Liver (tissue), 9 donors: ENCODE results near the gene SRC. TPM values are rescaled to one million over a fixed set of nuclear protein-coding genes. Genes with fewer than 3 reads are reported as not detected.

Experiments
- DNase-seq: peaks from one replicate; pipeline ENCODE4 v3.0.0-alpha.2; 2017; ENCODE audit warnings: low spot score
- H3K27ac ChIP-seq, 2 donors: one replicate each; pipeline ENCODE4 v1.7.0; 2013; ENCODE audit warnings: inconsistent platforms in 2 of 2, low read length in 2 of 2, control low read depth in 1 of 2, low read depth in 1 of 2, mild to moderate bottlenecking in 1 of 2
- H3K27me3 ChIP-seq, 4 donors: one replicate each; pipeline versions ENCODE4 v1.6.1 to v1.7.0; 2013; ENCODE audit warnings: low read length in 3 of 4, inconsistent platforms in 1 of 4, mild to moderate bottlenecking in 1 of 4, moderate library complexity in 1 of 4; ENCODE audit not compliant: control insufficient read depth in 4 of 4, insufficient read depth in 4 of 4
- H3K36me3 ChIP-seq, 4 donors: one replicate each; pipeline versions ENCODE4 v1.6.1 to v1.7.0; 2013; ENCODE audit warnings: low read length in 3 of 4, mild to moderate bottlenecking in 3 of 4, low read depth in 1 of 4, moderate library complexity in 1 of 4; ENCODE audit not compliant: control insufficient read depth in 4 of 4, insufficient read depth in 3 of 4
- H3K4me1 ChIP-seq, 4 donors: one replicate each; pipeline versions ENCODE4 v1.6.1 to v1.7.0; 2013; ENCODE audit warnings: low read length in 3 of 4, mild to moderate bottlenecking in 3 of 4, moderate library complexity in 1 of 4; ENCODE audit not compliant: control insufficient read depth in 4 of 4, insufficient read depth in 4 of 4
- H3K4me3 ChIP-seq, 3 donors: one replicate each; pipeline versions ENCODE4 v1.6.1 to v1.7.0; 2013; ENCODE audit warnings: low read length in 3 of 3, control low read depth in 1 of 3, low read depth in 1 of 3, mild to moderate bottlenecking in 1 of 3
- H3K9ac ChIP-seq, 2 donors: one replicate each; pipeline ENCODE4 v1.7.0; 2013; ENCODE audit warnings: low read length in 2 of 2, mild to moderate bottlenecking in 2 of 2, moderate library complexity in 2 of 2, control low read depth in 1 of 2, low read depth in 1 of 2
- H3K9me3 ChIP-seq, 4 donors: one replicate each; pipeline versions ENCODE4 v1.6.1 to v1.7.0; 2013; ENCODE audit warnings: low read length in 3 of 4; ENCODE audit not compliant: control insufficient read depth in 4 of 4
- EGR1 ChIP-seq, 2 donors: IDR thresholded peaks; 2 replicates each; pipeline ENCODE4 v1.6.1; 2016 to 2018; ENCODE audit warnings: antibody characterized with exemption in 2 of 2, low read depth in 2 of 2
- FOXA1 ChIP-seq: IDR thresholded peaks from 2 replicates; pipeline ENCODE4 v1.6.1; 2016; ENCODE audit warnings: antibody characterized with exemption
- FOXA2 ChIP-seq: IDR thresholded peaks from 2 replicates; pipeline ENCODE4 v1.6.1; 2016; ENCODE audit warnings: antibody characterized with exemption
- GABPA ChIP-seq, 2 donors: IDR thresholded peaks in 1 of 2; conservative IDR thresholded peaks in 1 of 2; 2 replicates each; pipeline ENCODE4 v1.6.1; 2016; ENCODE audit warnings: antibody characterized with exemption in 2 of 2, mild to moderate bottlenecking in 1 of 2, moderate library complexity in 1 of 2
- HNF4A ChIP-seq, 2 donors: conservative IDR thresholded peaks; 2 replicates each; pipeline ENCODE4 v1.6.1; 2016; ENCODE audit warnings: antibody characterized with exemption in 2 of 2, mild to moderate bottlenecking in 2 of 2
- HNF4G ChIP-seq: IDR thresholded peaks from 2 replicates; pipeline ENCODE4 v1.6.1; 2016; ENCODE audit warnings: antibody characterized with exemption
- JUND ChIP-seq, 2 donors: IDR thresholded peaks; 2 replicates each; pipeline ENCODE4 v1.6.1; 2016; ENCODE audit warnings: antibody characterized with exemption in 2 of 2
- NR2F2 ChIP-seq: IDR thresholded peaks from 2 replicates; pipeline ENCODE4 v1.6.1; 2016; ENCODE audit warnings: antibody characterized with exemption
- RAD21 ChIP-seq, 2 donors: IDR thresholded peaks; 2 replicates each; pipeline ENCODE4 v1.6.1; 2016; ENCODE audit warnings: antibody characterized with exemption in 2 of 2, mild to moderate bottlenecking in 2 of 2
- RXRA ChIP-seq, 2 donors: IDR thresholded peaks; 2 replicates each; pipeline ENCODE4 v1.6.1; 2017 to 2018; ENCODE audit warnings: antibody characterized with exemption in 2 of 2, mild to moderate bottlenecking in 1 of 2
- SP1 ChIP-seq: IDR thresholded peaks from 2 replicates; pipeline ENCODE4 v1.6.1; 2018; ENCODE audit warnings: antibody characterized with exemption, mild to moderate bottlenecking
- TAF1 ChIP-seq: conservative IDR thresholded peaks from 2 replicates; pipeline ENCODE4 v1.6.1; 2016; ENCODE audit warnings: antibody characterized with exemption, mild to moderate bottlenecking
- YY1 ChIP-seq: IDR thresholded peaks from 2 replicates; pipeline ENCODE4 v1.6.1; 2016; ENCODE audit warnings: antibody characterized with exemption, mild to moderate bottlenecking
- WGBS: extraction: QIAGEN DNeasy Blood & Tissue Kit; methylation state at CpG from one replicate; pipeline ENCODE4 v1.1.7; 2013; 5-methylcytosine and 5-hydroxymethylcytosine counted together
- polyA plus RNA-seq, 2 donors: library from polyadenylated mRNA; stranded (reverse) in 1 of 2; unstranded in 1 of 2; fragments of 200-250 nt in 1 of 2; fragments of >200 nt in 1 of 2; fragmentation: Nextera tagmentation in 1 of 2; extraction: Ambion mirVana in 1 of 2; gene quantifications; one replicate each; pipeline versions ENCODE4 v1.2.1 to v1.2.3, GENCODE V29; 2013 to 2015
- total RNA-seq, 2 donors: library from RNA; depleted of rRNA; stranded (reverse); fragments of >200 nt; gene quantifications; one replicate each; pipeline ENCODE4 v1.2.3, GENCODE V29; 2014
- TF ChIP-seq, protein P1 (sequence below): IDR thresholded peaks from 2 replicates; pipeline ENCODE4 v1.6.1; 2016; ENCODE audit warnings: antibody characterized with exemption
- TF ChIP-seq, protein P2 (sequence below): IDR thresholded peaks from 2 replicates; pipeline ENCODE4 v1.6.1; 2016; ENCODE audit warnings: antibody characterized with exemption
- TF ChIP-seq, protein P3 (sequence below): fragments of 150-350 bp; IDR thresholded peaks from 2 replicates; pipeline ENCODE4 v1.5.1; 2017; ENCODE audit warnings: improper control_type of control experiment, low read depth, low read length; ENCODE audit not compliant: missing input control
- TF ChIP-seq, protein P4 (sequence below): IDR thresholded peaks from 2 replicates; pipeline ENCODE4 v1.6.1; 2016; ENCODE audit warnings: antibody characterized with exemption
- TF ChIP-seq, protein P5 (sequence below): IDR thresholded peaks from 2 replicates; pipeline ENCODE4 v1.6.1; 2016; ENCODE audit warnings: antibody characterized with exemption, mild to moderate bottlenecking
- donor health status: healthy.
- donor health status: healthy.
- donor health status: healthy.
- donor health status: healthy.
- donor health status: healthy.

SRC gene
- total and polyA plus RNA-seq, 4 donors: 3.3 to 21.2 (median 5.4) TPM

DNA sequence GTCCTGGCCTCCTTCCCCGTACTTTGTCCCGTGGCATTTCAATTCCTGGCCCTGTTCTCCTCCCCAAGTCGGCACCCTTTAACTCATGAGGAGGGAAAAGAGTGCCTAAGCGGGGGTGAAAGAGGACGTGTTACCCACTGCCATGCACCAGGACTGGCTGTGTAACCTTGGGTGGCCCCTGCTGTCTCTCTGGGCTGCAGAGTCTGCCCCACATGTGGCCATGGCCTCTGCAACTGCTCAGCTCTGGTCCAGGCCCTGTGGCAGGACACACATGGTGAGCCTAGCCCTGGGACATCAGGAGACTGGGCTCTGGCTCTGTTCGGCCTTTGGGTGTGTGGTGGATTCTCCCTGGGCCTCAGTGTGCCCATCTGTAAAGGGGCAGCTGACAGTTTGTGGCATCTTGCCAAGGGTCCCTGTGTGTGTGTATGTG is 58.5 kb downstream of the SRC start:
- no peak for DNase-seq
- Histone ChIP-seq H3K9me3 (no peaks in the 10 kb centered on the region), H3K27me3 (peaks cover 0 to 3% (median 1%) of the 10 kb centered on the region in 4 donors), H3K27ac (no peak overlapping the region), H3K36me3 (no peaks in the 10 kb centered on the region), H3K4me1 (peaks cover 0 to 15% (median 7%) of the 10 kb centered on the region in 4 donors), H3K4me3 (no peak overlapping the region), H3K9ac (no peak overlapping the region)
- 86% methylated on average over 6 of the region's 6 CpGs for WGBS
- TF ChIP-seq HNF4G: no peak
- TF ChIP-seq FOXA2: no peak
- TF ChIP-seq RAD21 (IDR thresholded peaks at IDR 0.05): no peak
- TF ChIP-seq, protein P1, sequence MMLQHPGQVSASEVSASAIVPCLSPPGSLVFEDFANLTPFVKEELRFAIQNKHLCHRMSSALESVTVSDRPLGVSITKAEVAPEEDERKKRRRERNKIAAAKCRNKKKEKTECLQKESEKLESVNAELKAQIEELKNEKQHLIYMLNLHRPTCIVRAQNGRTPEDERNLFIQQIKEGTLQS: no peak

DNA sequence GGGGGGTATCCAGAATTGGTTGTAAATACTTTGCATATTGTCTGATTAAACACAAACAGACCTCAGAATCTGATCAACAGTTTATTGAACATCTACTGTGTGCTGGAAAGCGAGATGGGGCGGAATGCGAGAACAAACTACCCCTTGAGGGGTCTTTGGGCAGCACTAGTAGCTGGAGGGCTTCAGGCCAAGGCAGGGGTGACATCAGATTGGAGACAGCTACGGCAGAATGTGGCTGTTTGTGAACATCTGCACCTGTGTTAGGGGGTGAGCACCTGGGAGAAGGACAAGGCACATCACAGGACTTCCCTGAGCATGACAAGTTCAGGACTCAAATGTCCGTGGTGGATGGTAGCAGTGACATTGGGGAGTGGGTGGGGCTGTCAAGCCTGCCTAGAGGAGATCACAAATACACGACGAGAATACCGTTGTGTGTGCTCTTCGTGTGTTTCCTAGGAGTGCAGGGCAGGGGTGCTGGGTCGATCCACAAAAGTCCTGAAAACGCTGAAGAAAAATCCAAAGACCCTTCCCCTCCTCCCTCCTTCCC is 59.5 kb downstream of the SRC start:
- no peak overlapping the region for H3K4me3 ChIP-seq
- peaks cover 0 to 3% (median 1%) of the 10 kb centered on the region in 4 donors for H3K27me3 ChIP-seq
- 81% methylated on average over 11 of the region's 11 CpGs for WGBS
- H3K9me3 ChIP-seq: no peaks in the 10 kb centered on the region
- no peak for DNase-seq
- H3K27ac ChIP-seq: no peak overlapping the region
- no peaks in the 10 kb centered on the region for H3K36me3 ChIP-seq
- TF ChIP-seq JUND (IDR thresholded peaks at IDR 0.05) (no peak), SP1 (no peak)
- no peak overlapping the region for H3K9ac ChIP-seq
- peaks cover 0 to 15% (median 7%) of the 10 kb centered on the region in 4 donors for H3K4me1 ChIP-seq

DNA sequence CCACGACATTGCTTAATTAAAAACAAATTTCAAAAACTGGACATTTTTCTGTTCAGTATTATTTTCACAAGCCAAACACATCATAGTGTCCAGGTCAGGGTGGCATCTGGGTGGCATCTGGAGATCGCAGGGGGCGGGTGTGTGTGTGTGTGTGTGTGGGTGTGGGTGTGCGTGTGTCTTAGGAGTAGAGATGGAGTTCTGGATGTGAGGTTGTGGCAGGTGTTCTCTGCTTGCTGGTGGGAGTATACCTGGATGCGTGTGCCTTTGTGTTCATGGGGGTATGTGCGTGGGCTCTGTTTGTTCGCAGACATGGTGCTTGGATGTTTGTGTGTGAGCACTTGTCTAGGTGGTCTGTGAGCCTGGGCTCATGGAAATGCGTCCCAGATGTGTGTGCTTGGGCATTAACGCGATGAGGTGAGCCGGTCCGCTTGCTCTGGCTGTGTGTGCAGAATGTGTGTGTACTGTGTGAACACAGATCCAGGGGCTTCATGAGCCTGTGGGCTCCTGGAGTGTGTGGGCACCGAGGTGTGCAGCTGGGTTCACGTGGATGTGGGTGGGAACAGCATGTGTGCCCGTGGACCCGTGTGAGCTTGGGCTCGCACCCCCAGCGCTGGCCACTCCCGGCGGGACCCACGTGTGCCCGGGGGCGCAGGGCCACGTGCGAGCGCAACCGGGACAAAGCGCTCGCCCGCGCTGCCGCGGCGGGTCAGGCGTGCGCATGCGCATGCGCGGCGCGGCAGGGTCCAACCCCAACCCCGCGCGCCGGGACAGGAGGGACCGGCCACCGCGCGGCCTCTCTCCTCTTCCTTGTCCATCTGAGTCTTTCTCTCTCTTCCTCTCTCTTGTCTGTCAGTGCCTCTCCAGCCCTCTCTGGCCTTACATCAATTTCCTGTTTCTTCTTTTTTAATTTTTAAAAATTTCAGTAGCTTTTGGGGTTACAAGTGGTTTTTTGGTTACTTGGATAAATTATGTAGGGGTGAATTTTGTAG is 60.4 kb downstream of the SRC start:
- 15% methylated on average over 49 of the region's 49 CpGs for WGBS
- no peak for DNase-seq
- H3K27me3 ChIP-seq: peaks cover 0 to 3% (median 1%) of the 10 kb centered on the region in 4 donors
- TF ChIP-seq, protein P2, sequence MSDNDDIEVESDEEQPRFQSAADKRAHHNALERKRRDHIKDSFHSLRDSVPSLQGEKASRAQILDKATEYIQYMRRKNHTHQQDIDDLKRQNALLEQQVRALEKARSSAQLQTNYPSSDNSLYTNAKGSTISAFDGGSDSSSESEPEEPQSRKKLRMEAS: no peak
- TF ChIP-seq HNF4G: no peak
- no peak for TF ChIP-seq EGR1 (IDR thresholded peaks at IDR 0.05; ENCODE audit: low read depth in 2 of 2)
- TF ChIP-seq, protein P1: no peak
- TF ChIP-seq SP1: no peak
- TF ChIP-seq, protein P3, sequence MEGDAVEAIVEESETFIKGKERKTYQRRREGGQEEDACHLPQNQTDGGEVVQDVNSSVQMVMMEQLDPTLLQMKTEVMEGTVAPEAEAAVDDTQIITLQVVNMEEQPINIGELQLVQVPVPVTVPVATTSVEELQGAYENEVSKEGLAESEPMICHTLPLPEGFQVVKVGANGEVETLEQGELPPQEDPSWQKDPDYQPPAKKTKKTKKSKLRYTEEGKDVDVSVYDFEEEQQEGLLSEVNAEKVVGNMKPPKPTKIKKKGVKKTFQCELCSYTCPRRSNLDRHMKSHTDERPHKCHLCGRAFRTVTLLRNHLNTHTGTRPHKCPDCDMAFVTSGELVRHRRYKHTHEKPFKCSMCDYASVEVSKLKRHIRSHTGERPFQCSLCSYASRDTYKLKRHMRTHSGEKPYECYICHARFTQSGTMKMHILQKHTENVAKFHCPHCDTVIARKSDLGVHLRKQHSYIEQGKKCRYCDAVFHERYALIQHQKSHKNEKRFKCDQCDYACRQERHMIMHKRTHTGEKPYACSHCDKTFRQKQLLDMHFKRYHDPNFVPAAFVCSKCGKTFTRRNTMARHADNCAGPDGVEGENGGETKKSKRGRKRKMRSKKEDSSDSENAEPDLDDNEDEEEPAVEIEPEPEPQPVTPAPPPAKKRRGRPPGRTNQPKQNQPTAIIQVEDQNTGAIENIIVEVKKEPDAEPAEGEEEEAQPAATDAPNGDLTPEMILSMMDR: no peak
- no peak for TF ChIP-seq NR2F2
- TF ChIP-seq YY1: no peak
- no peak for TF ChIP-seq RXRA (IDR thresholded peaks at IDR 0.05)
- TF ChIP-seq GABPA (IDR thresholded peaks at IDR 0.05 in 1 of 2, conservative IDR thresholded peaks at IDR 0.05 in 1 of 2): no peak
- TF ChIP-seq HNF4A (conservative IDR thresholded peaks at IDR 0.05): no peak
- TF ChIP-seq RAD21 (IDR thresholded peaks at IDR 0.05): no peak
- TF ChIP-seq, protein P4, sequence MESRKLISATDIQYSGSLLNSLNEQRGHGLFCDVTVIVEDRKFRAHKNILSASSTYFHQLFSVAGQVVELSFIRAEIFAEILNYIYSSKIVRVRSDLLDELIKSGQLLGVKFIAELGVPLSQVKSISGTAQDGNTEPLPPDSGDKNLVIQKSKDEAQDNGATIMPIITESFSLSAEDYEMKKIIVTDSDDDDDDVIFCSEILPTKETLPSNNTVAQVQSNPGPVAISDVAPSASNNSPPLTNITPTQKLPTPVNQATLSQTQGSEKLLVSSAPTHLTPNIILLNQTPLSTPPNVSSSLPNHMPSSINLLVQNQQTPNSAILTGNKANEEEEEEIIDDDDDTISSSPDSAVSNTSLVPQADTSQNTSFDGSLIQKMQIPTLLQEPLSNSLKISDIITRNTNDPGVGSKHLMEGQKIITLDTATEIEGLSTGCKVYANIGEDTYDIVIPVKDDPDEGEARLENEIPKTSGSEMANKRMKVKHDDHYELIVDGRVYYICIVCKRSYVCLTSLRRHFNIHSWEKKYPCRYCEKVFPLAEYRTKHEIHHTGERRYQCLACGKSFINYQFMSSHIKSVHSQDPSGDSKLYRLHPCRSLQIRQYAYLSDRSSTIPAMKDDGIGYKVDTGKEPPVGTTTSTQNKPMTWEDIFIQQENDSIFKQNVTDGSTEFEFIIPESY: no peak
- no peak for TF ChIP-seq JUND (IDR thresholded peaks at IDR 0.05)
- TF ChIP-seq FOXA1: no peak
- TF ChIP-seq TAF1: no peak
- TF ChIP-seq, protein P5, sequence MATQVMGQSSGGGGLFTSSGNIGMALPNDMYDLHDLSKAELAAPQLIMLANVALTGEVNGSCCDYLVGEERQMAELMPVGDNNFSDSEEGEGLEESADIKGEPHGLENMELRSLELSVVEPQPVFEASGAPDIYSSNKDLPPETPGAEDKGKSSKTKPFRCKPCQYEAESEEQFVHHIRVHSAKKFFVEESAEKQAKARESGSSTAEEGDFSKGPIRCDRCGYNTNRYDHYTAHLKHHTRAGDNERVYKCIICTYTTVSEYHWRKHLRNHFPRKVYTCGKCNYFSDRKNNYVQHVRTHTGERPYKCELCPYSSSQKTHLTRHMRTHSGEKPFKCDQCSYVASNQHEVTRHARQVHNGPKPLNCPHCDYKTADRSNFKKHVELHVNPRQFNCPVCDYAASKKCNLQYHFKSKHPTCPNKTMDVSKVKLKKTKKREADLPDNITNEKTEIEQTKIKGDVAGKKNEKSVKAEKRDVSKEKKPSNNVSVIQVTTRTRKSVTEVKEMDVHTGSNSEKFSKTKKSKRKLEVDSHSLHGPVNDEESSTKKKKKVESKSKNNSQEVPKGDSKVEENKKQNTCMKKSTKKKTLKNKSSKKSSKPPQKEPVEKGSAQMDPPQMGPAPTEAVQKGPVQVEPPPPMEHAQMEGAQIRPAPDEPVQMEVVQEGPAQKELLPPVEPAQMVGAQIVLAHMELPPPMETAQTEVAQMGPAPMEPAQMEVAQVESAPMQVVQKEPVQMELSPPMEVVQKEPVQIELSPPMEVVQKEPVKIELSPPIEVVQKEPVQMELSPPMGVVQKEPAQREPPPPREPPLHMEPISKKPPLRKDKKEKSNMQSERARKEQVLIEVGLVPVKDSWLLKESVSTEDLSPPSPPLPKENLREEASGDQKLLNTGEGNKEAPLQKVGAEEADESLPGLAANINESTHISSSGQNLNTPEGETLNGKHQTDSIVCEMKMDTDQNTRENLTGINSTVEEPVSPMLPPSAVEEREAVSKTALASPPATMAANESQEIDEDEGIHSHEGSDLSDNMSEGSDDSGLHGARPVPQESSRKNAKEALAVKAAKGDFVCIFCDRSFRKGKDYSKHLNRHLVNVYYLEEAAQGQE: no peak
- no peak for TF ChIP-seq FOXA2
- H3K9ac ChIP-seq: no peak overlapping the region
- no peaks in the 10 kb centered on the region for H3K9me3 ChIP-seq
- no peaks in the 10 kb centered on the region for H3K36me3 ChIP-seq
- H3K4me1 ChIP-seq: peaks cover 0 to 15% (median 7%) of the 10 kb centered on the region in 4 donors
- H3K4me3 ChIP-seq: peak overlapping the region in 1 of 3 donors; percentile 20
- no peak overlapping the region for H3K27ac ChIP-seq
